Hypothalamus (tissue), 51 donors: ENCODE results near the gene CBLIF.
"Not testable (repeated sequence)": the region's sequence is repeated elsewhere in the genome, so short reads cannot be mapped to it uniquely, and the experiment has no call there.

Experiments used
- DNase-seq, 51 donors: peaks; one replicate each; lab custom pipeline; 2025; lab: John Stamatoyannopoulos, UW

The CBLIF gene

GRCh38 chr11:59845399-59845798 is at the start of gene CBLIF:
Gene CBLIF, minus strand, starts transcription at chr11:59845499. Its CDS starts 46 bp downstream, at chr11:59845453.
- DNase-seq: no peak

- no peak for DNase-seq
Observed at GRCh38 chr11:59894616-59895015, 49.3 kb upstream of the CBLIF start.

- no peak for DNase-seq
Observed at GRCh38 chr11:59891781-59892181, 46.5 kb upstream of the CBLIF start.

- DNase-seq: not testable (repeated sequence)
Observed at GRCh38 chr11:59887156-59887555, 41.9 kb upstream of the CBLIF start.

GRCh38 chr11:59883597-59883996 is 38.3 kb upstream of the CBLIF start:
- DNase-seq: no peak

GRCh38 chr11:59879567-59879966 is 34.3 kb upstream of the CBLIF start:
- no peak for DNase-seq

GRCh38 chr11:59878575-59878974 is 33.3 kb upstream of the CBLIF start, which contains the start of gene OOSP3:
Gene OOSP3, plus strand, starts transcription at chr11:59878782. Its CDS starts 27 bp downstream, at chr11:59878809.
- DNase-seq: no peak

- no peak for DNase-seq
Observed at GRCh38 chr11:59877784-59878183, 32.5 kb upstream of the CBLIF start.

- no peak for DNase-seq
Observed at GRCh38 chr11:59877325-59877724, 32.0 kb upstream of the CBLIF start.

GRCh38 chr11:59875856-59876519 is 30.7 kb upstream of the CBLIF start:
- DNase-seq: no peak

- DNase-seq: no peak
Observed at GRCh38 chr11:59872076-59872475, 26.8 kb upstream of the CBLIF start.

GRCh38 chr11:59867946-59868345 is 22.6 kb upstream of the CBLIF start:
- DNase-seq: no peak

- DNase-seq: no peak
Observed at GRCh38 chr11:59866836-59867235, 21.5 kb upstream of the CBLIF start.

- DNase-seq: no peak
Observed at GRCh38 chr11:59866397-59866796, 21.1 kb upstream of the CBLIF start, which contains the start of gene TCN1. Gene TCN1, minus strand, starts transcription at chr11:59866487. Its CDS starts 17 bp downstream, at chr11:59866470.

- peak in 1 of 51 donors; percentile 4 for DNase-seq
Observed at GRCh38 chr11:59865031-59865430, 19.7 kb upstream of the CBLIF start.

- no peak for DNase-seq
Observed at GRCh38 chr11:59862252-59862651, 17.0 kb upstream of the CBLIF start.

- DNase-seq: no peak
Observed at GRCh38 chr11:59859673-59860072, 14.4 kb upstream of the CBLIF start.

- no peak for DNase-seq
Observed at GRCh38 chr11:59857439-59858434, 12.4 kb upstream of the CBLIF start.

GRCh38 chr11:59854871-59855270 is 9.6 kb upstream of the CBLIF start:
- no peak for DNase-seq

- DNase-seq: not testable (repeated sequence)
Observed at GRCh38 chr11:59851416-59851815, 6.1 kb upstream of the CBLIF start.

GRCh38 chr11:59849551-59849950 is 4.3 kb upstream of the CBLIF start:
- not testable (repeated sequence) for DNase-seq
